Occipital lobe (tissue), 2 donors: Measurements from ENCODE around the gene GAK. TPM values are rescaled to one million over a fixed set of nuclear protein-coding genes. Genes with fewer than 3 reads are reported as not detected.

Experiments
- DNase-seq: peaks from one replicate; lab custom pipeline; 2025; lab: John Stamatoyannopoulos, UW
- total RNA-seq: library from RNA; depleted of rRNA; stranded (reverse); fragments of >200 nt; gene quantifications from one replicate; pipeline ENCODE4 v1.2.3, GENCODE V29; 2014

Gene GAK
- total RNA-seq, 1 donor from 2014 or later = 45.2 TPM

- no peak for DNase-seq
Observed at GRCh38 chr4:851701-852430, 80.2 kb downstream of the GAK start.

GRCh38 chr4:850323-850945 lies 81.7 kb downstream of the GAK start:
- DNase-seq = no peak

GRCh38 chr4:849478-850175 lies 82.5 kb downstream of the GAK start:
- DNase-seq = no peak

GRCh38 chr4:848803-849477 lies 83.2 kb downstream of the GAK start:
- DNase-seq = no peak

GRCh38 chr4:848307-848691 lies 83.8 kb downstream of the GAK start:
- DNase-seq = no peak

- peak; percentile 52 for DNase-seq
Observed at GRCh38 chr4:845836-846251, 86.3 kb downstream of the GAK start.

- no peak for DNase-seq
Observed at GRCh38 chr4:845233-845835, 86.8 kb downstream of the GAK start.

GRCh38 chr4:844752-845232 lies 87.3 kb downstream of the GAK start:
- no peak for DNase-seq

- DNase-seq = no peak
Observed at GRCh38 chr4:839675-840443, 92.3 kb downstream of the GAK start.

- no peak for DNase-seq
Observed at GRCh38 chr4:837772-838171, 94.3 kb downstream of the GAK start.

DNA sequence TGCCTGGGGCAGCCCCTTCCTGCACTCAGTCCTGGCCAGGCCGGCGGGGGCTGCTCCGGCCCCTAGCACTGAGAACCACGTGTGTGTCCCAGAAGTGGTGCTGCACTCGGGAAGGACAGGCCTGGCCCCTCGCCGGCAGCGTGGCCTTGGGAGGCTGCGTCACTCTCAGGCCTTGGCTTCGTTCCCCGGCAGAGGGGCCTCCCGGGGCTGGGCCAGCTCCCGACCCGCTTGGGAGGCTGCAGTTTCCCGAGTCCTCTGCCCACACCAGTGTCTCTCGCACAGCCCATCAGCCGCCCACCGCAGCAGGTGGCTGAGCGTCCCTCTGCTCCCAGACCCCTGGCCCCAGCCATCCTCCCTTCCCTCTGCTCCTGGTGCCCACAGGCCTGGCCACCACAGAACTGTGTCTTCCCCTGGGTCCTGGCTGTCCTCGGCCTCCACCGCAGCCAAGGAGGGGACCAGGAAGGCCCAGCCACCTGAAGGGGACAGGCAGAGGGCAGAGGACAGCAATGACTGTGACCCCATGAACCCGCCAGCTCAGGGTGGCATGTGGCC lies 95.3 kb downstream of the GAK start:
- no peak for DNase-seq

GRCh38 chr4:836003-836511 lies 96.1 kb downstream of the GAK start:
- no peak for DNase-seq

DNA sequence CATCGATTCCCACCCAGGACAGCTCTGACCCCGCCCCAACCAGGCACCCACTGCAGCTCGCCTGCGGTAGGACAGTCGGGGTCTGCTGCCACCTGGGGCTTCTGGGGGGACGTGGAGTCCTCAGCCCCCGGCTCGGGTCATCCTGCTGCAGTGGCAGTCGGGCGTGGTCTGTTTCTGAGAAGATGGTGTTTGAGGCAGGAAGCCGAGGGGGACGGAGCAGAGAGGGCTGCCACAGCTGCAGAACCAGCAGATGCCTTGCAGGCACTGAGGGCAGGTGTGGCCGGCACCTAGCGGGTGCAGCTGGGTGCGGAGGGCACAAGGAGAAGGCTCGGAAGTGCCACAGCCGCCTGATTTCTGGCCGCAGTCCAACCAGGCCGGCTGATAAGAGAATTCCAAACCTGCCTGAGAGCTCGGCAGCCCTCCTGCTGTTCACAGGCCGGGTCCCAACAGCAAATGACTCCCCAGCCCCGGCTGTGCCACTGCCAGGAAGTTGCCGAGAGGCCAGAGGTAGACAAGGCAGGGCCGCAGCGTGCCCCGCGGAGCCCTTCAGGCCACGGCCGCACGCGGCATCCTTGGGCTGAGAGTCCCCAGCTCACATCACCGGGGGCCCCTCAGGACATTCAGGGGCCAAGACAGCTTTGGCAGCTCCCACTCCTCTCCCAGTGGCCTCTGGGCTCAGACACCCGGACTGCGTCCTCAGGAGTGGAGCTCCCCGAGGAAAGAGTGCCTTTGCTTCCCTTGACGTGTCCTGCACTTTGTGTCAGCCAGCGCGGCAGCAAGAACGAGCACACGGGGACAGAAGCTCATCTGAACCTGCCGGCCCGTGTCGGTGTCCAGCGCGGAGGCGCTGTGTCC lies 96.7 kb downstream of the GAK start:
- DNase-seq = no peak

GRCh38 chr4:834368-835147 lies 97.6 kb downstream of the GAK start:
- DNase-seq = no peak

- no peak for DNase-seq
Observed at GRCh38 chr4:833731-834367, 98.3 kb downstream of the GAK start.

- DNase-seq = no peak
Observed at GRCh38 chr4:833156-833555, 99.0 kb downstream of the GAK start.

DNA sequence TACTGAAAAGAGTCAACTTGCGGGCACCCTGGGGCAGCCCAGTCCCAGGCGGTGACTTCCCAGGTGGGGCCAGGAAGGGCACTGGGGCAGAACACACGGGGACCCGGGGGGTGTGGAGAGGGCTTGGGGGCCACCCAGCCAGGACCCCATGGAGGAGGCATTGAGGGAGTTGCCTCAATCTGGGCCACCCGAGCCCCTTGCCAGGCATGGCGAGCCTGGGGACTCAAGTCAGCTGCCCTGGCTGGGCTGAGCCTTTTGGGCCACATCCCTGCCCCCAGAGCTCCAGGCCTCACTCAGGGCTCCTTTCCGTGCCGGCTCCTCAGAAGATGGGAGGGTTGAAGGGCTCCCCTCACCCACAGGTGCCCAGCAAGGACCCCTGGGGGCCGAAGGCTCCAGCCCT lies 99.6 kb downstream of the GAK start:
- no peak for DNase-seq

- DNase-seq = no peak
Observed at GRCh38 chr4:832108-832507, 100.0 kb downstream of the GAK start.
